GM18520 (cell line): ENCODE measurements around the gene DCP1B.
"Not testable (repeated sequence)": the region's sequence is repeated elsewhere in the genome, so short reads cannot be mapped to it uniquely, and the experiment has no call there.

Experiments used
- ATAC-seq: cut with Tn5 transposase; IDR thresholded peaks from one replicate; pipeline ENCODE4 v1.9.1; 2021; ENCODE audit not compliant: unreplicated experiment

The DCP1B gene

GRCh38 chr12:1977109-1977508 lies 27.1 kb downstream of the DCP1B start:
- no peak for ATAC-seq

- ATAC-seq: no peak
Observed at GRCh38 chr12:1974812-1975211, 29.4 kb downstream of the DCP1B start.

- no peak for ATAC-seq
Observed at GRCh38 chr12:1972856-1973317, 31.4 kb downstream of the DCP1B start.

- no peak for ATAC-seq
Observed at GRCh38 chr12:1972260-1972659, 32.0 kb downstream of the DCP1B start.

DNA sequence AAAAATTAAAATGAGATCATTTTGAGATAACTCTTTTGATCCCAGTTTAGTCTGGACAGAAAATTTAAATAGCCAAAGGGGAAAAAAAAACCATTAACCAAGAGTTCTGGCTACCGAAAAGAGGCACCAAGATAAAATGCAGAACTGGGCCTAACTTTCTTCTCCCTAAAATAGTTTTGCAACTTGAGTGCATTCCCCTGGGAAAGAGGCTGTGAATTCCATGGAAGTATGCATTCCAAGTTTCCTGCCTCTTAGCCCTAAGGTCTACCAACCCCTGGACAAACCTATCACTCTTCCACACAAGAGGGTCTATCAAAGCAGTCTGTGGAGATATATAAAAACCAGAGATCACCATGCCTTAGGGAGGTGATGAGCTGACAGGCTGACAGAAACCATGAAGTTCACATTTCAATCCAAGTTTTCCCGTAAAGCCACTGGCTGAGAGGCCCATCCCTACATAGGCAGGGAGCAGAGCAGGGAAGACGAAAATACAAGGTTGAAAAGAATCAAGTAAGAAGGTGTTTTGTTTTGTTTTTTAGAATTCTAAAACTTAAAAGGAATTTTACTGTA lies 33.8 kb downstream of the DCP1B start:
- ATAC-seq: no peak

GRCh38 chr12:1966561-1967226 lies 37.6 kb downstream of the DCP1B start:
- no peak for ATAC-seq

- ATAC-seq: no peak
Observed at GRCh38 chr12:1965916-1966315, 38.3 kb downstream of the DCP1B start.

DNA sequence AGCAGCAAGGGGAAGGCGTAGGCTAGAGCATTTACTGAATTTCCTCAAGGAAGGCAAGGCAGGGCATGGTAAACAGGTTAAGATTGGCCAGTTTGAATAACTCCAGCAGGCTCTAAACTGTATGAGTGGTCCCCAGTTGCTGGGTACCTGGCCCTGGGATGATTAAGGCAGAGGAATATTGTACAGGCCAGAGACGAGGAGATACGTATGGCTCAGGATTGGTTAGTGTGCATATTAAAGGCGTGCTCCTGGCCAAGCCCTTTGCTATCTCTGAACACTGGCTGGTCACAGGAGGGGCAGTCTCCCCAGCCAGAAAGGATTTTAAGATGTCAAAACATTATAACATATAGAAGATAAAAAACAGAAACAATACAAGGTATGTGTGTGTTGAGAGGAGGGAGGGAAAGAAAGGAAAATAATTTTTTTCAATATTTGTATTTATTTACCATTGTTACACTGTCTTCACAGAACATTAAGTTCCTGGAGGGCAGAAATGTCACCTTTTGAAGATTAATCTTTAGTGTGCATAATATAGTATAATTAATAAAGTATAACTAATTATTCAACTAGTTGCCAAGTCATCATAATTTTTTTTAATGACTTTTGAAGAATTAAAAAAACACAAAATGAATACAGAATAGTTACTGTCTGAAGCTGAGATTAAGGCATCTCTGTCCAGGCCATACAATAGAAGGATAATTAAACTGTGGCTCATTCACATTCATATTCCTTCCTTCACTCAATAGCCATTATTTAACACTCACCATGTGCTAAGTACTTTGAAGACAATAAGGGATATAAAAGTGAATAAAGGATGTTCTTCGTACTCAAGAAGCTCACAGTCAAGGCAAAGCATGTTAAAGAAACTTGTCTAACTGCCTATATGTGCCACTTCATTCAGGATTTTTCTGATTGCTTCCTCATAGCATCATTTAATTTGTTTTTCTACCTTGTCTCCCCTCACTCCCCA lies 41.9 kb downstream of the DCP1B start:
- ATAC-seq: no peak

DNA sequence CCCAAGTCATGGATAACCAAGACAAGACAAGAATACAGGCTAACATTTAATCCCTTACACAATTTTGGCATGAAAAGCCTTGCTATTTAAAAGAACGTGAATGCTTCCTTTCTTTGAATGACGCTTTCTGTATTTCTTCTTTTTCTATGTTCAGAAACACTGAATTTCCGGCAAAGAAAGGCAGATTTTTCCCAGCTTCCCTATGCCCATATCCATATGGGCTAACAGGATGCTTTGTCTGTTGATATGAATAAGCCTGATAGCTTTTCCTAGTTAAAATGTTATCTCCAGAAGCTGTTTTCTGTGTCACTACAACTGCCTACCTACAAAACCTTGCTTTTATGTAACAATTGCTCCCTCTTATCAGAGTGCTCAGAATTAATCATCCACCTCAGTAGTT lies 47.5 kb downstream of the DCP1B start:
- no peak for ATAC-seq

- no peak for ATAC-seq
Observed at GRCh38 chr12:1949771-1950470, 54.3 kb downstream of the DCP1B start.

- no peak for ATAC-seq
Observed at GRCh38 chr12:1948883-1949282, 55.4 kb downstream of the DCP1B start.

DNA sequence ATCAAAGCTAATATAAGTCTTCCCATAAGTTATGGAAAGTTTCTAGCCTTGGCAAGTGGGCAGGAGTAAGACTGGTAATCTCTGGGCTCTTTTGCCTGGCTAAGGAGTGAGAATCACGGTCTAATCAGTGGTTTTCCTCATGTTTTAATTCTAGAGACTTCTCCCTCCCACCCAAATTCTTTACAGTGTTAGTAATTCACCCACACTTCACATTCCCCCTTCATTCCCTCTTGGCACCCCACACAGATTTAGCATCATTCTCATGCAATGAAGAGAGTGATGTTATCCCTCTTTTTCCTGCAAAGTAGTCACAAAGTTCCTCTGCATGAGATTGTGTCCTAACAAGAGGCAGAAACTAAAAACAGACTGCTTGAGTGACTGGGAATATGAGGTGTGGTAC lies 57.2 kb downstream of the DCP1B start:
- ATAC-seq: no peak

GRCh38 chr12:1946296-1946695 lies 58.0 kb downstream of the DCP1B start:
- no peak for ATAC-seq

GRCh38 chr12:1945502-1945901 lies 58.8 kb downstream of the DCP1B start:
- ATAC-seq: not testable (repeated sequence)

GRCh38 chr12:1939801-1940607 lies 64.3 kb downstream of the DCP1B start:
- ATAC-seq: peak; percentile 60

DNA sequence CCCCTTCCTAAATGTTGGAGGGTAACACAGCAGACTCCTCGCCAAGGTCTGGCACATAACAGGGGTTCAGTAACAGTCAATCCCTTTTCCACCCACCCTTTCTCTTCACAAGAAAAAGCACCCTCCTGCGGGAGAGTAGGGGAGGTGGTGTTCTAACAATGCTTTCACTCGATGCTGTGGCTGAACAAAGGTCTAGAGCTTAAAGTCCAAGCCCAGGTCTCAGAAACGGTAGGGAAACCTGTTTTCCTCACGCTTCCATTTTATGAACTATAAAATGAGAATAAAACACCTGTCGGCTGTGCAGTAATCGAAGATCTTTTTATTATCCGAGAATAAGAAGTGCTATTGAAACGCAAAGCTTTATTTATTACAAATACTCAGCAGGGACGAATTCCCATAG lies 64.9 kb downstream of the DCP1B start:
- no peak for ATAC-seq

DNA sequence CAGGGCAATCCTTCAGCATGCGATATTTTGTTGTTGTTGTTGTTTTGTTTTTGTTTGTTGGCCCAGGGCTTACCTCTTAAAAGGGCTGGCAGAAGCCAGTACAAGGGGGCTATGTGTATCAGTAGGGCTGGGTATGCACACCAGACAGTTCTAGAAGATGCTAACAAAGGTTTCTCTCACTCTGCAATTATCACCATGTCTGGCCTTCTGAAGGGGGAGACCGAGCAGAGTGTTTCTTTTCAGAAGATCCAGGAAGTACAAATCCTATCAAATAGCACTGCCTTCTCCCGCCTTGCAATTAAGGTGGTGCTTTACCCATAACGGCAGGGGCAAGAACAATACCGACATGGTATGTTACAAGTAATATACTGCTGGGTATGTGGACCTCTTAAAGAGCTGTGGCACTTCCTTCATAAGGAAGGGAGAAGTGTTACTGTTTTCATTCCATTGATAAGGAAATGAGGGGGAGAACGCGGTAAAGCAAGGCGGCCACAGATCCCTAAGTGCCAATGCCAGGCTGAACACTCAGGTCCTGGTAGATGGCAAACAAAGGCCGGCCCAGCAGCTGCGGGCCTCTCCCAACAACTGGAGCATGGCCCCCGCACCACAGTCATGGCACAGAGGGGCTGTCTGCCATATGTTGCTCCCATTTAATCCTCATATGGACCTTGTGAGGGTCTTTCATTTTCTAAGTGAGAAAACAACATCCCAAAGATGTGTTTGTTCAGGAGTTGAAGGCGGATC lies 66.6 kb downstream of the DCP1B start:
- ATAC-seq: no peak

DNA sequence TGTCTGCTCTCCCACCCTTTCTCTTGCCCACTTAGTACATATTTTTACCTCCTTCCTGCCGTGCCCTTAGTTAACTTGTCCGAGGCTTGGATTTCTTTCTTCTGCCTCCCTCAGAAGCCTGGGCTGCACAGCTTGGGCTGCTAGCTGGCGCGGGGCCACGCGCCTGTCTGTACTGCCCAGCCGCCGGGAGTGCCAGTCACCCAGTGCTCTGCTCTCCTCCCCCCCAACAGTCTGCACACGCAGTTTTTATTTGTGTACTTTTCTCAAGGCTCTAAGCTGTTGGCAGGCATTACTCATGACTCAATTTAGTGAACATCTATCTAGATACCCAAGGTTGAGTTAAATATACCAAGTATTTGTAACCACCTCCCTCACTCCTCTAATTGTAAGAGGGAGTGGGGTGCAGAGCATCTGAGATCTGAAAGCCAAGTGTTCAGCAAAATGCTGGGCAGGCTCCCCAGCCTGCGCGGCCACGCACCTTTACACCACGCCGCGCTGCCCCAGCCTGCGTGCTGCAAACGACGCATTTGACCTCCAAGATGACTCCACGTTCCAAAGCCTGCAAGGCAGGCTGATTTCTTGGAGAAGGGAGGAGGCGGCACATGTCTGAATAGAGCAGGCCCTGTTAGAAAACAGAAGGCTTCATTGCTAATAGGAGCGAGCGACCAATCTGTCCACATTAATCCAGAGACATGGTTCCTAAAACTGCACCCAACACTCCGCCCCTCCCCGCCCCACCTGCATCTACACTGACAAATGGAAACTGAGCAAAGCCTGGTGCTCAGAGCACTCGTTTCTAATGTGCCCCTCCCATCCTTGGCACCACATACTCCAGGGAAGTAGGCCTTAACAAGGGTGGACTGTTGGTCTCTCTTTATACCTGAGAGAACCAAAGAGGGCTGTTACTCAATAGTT lies 67.6 kb downstream of the DCP1B start:
- no peak for ATAC-seq
